ENCODE measurements around the gene ARL8B. TPM values are rescaled to one million over a fixed set of nuclear protein-coding genes. Genes with fewer than 3 reads are reported as not detected.
"Not testable (repeated sequence)": the region's sequence is repeated elsewhere in the genome, so short reads cannot be mapped to it uniquely, and the experiment has no call there.

ARL8B gene
- total RNA-seq, 1 experiment from 2014 or later, result 54.0 TPM

GRCh38 chr3:5143464-5143863, 21.4 kb downstream of the ARL8B start:
- Histone ChIP-seq H3K27ac (ENCODE audit: low read depth, low read length, poor library complexity, severe bottlenecking) (no peak overlapping the region), H3K4me1 (ENCODE audit: insufficient read depth, low read length, poor library complexity, severe bottlenecking) (peaks cover 4% of the 10 kb centered on the region), H3K36me3 (ENCODE audit: insufficient read depth, low read length, poor library complexity, severe bottlenecking) (no peaks in the 10 kb centered on the region), H3K27me3 (replicated peaks; ENCODE audit: insufficient read depth, low read depth, low read length, poor library complexity) (no peaks in the 10 kb centered on the region), H3K4me3 (ENCODE audit: low read depth, low read length, poor library complexity, severe bottlenecking) (no peak overlapping the region), H3K9me3 (ENCODE audit: low read depth, low read length, poor library complexity, severe bottlenecking) (no peaks in the 10 kb centered on the region)
- no peak for DNase-seq (ENCODE audit: low spot score)
- TF ChIP-seq CTCF (conservative IDR thresholded peaks at IDR 0.05; ENCODE audit: low read depth, low read length) (no peak), EZH2 (IDR thresholded peaks at IDR 0.05; ENCODE audit: borderline replicate concordance, low read depth, low read length, poor library complexity, severe bottlenecking) (no peak)
- BruUV-seq (replicated peaks), result no TSS peak
- ChIA-PET POLR2A (ENCODE audit: low non-redundant PET) (no interaction called here), CTCF (no interaction called here)
- intact Hi-C loops (cut with micrococcal nuclease; ENCODE audit: unreplicated experiment), result no loop called here

GRCh38 chr3:5144316-5144994, 22.4 kb downstream of the ARL8B start:
- intact Hi-C loops (cut with micrococcal nuclease; ENCODE audit: unreplicated experiment), result no loop called here
- Histone ChIP-seq H3K27me3 (replicated peaks; ENCODE audit: insufficient read depth, low read depth, low read length, poor library complexity) (no peaks in the 10 kb centered on the region), H3K4me3 (ENCODE audit: low read depth, low read length, poor library complexity, severe bottlenecking) (no peak overlapping the region), H3K4me1 (ENCODE audit: insufficient read depth, low read length, poor library complexity, severe bottlenecking) (no peaks in the 10 kb centered on the region), H3K36me3 (ENCODE audit: insufficient read depth, low read length, poor library complexity, severe bottlenecking) (no peaks in the 10 kb centered on the region), H3K27ac (ENCODE audit: low read depth, low read length, poor library complexity, severe bottlenecking) (no peak overlapping the region), H3K9me3 (ENCODE audit: low read depth, low read length, poor library complexity, severe bottlenecking) (no peaks in the 10 kb centered on the region)
- CTCF ChIA-PET, result interaction anchor here (0.6 kb wide), 1 partner anchor 16 kb away, joined by 5 read pairs; no protein-coding TSS in a partner anchor
- POLR2A ChIA-PET (ENCODE audit: low non-redundant PET), result no interaction called here
- no peak for DNase-seq (ENCODE audit: low spot score)
- TF ChIP-seq CTCF (conservative IDR thresholded peaks at IDR 0.05; ENCODE audit: low read depth, low read length), result no peak
- no peak for TF ChIP-seq EZH2 (IDR thresholded peaks at IDR 0.05; ENCODE audit: borderline replicate concordance, low read depth, low read length, poor library complexity, severe bottlenecking)
- no TSS peak for BruUV-seq (replicated peaks)

- H3K4me1 ChIP-seq (ENCODE audit: insufficient read depth, low read length, poor library complexity, severe bottlenecking), result no peaks in the 10 kb centered on the region
- TF ChIP-seq EZH2 (IDR thresholded peaks at IDR 0.05; ENCODE audit: borderline replicate concordance, low read depth, low read length, poor library complexity, severe bottlenecking), result no peak
- TF ChIP-seq CTCF (conservative IDR thresholded peaks at IDR 0.05; ENCODE audit: low read depth, low read length), result no peak
These were observed 23.0 kb downstream of the ARL8B start for GRCh38 chr3:5145120-5145519.

GRCh38 chr3:5147152-5147551, 25.1 kb downstream of the ARL8B start:
- H3K4me3 ChIP-seq (ENCODE audit: low read depth, low read length, poor library complexity, severe bottlenecking); H3K4me1 ChIP-seq (ENCODE audit: insufficient read depth, low read length, poor library complexity, severe bottlenecking); DNase-seq (ENCODE audit: low spot score); CTCF ChIA-PET; H3K27me3 ChIP-seq (replicated peaks; ENCODE audit: insufficient read depth, low read depth, low read length, poor library complexity); H3K27ac ChIP-seq (ENCODE audit: low read depth, low read length, poor library complexity, severe bottlenecking); H3K9me3 ChIP-seq (ENCODE audit: low read depth, low read length, poor library complexity, severe bottlenecking); POLR2A ChIA-PET (ENCODE audit: low non-redundant PET); H3K36me3 ChIP-seq (ENCODE audit: insufficient read depth, low read length, poor library complexity, severe bottlenecking); BruUV-seq (replicated peaks); intact Hi-C loops (cut with micrococcal nuclease; ENCODE audit: unreplicated experiment): not testable (repeated sequence)

More at GRCh38 chr3:5145120-5145519, 23.0 kb downstream of the ARL8B start:
- H3K4me3 ChIP-seq (ENCODE audit: low read depth, low read length, poor library complexity, severe bottlenecking), result no peak overlapping the region
- ChIA-PET POLR2A (ENCODE audit: low non-redundant PET) (no interaction called here), CTCF (interaction anchor here (0.6 kb wide), 1 partner anchor 17 kb away, joined by 5 read pairs; no protein-coding TSS in a partner anchor)
- H3K36me3 ChIP-seq (ENCODE audit: insufficient read depth, low read length, poor library complexity, severe bottlenecking), result no peaks in the 10 kb centered on the region
- no peak overlapping the region for H3K27ac ChIP-seq (ENCODE audit: low read depth, low read length, poor library complexity, severe bottlenecking)
- intact Hi-C loops (cut with micrococcal nuclease; ENCODE audit: unreplicated experiment), result no loop called here
- DNase-seq (ENCODE audit: low spot score), result no peak
- no TSS peak for BruUV-seq (replicated peaks)
- no peaks in the 10 kb centered on the region for H3K9me3 ChIP-seq (ENCODE audit: low read depth, low read length, poor library complexity, severe bottlenecking)
- no peaks in the 10 kb centered on the region for H3K27me3 ChIP-seq (replicated peaks; ENCODE audit: insufficient read depth, low read depth, low read length, poor library complexity)
